A673 (cell line): Measurements from ENCODE around the gene TMEM271. TPM values are rescaled to one million over a fixed set of nuclear protein-coding genes. Genes with fewer than 3 reads are reported as not detected.

Experiments
- BruUV-seq: library from RNA; stranded (reverse); fragments of 400-500 nt; replicated peaks from 2 replicates; lab custom pipeline; 2021; lab: Mats Ljungman, UMichigan
- CTCF ChIA-PET: fragments of 300-600 bp; sonication (Branson Sonifier 250); formaldehyde crosslinking; loops from one replicate; lab custom pipeline; 2022; ENCODE audit warnings: antibody characterized with exemption; lab: Charles Lee
- POLR2A ChIA-PET: fragments of 300-600 bp; sonication (Branson Sonifier 250); formaldehyde crosslinking; loops from one replicate; lab custom pipeline; 2022; ENCODE audit warnings: antibody characterized with exemption; ENCODE audit not compliant: low non-redundant PET; lab: Charles Lee
- DNase-seq: peaks from one replicate; pipeline ENCODE4 v3.0.0-alpha.2; 2015; ENCODE audit warnings: low spot score
- H3K27ac ChIP-seq: fragments of 200-600 bp; sonication (generic); 2 replicates; pipeline ENCODE4 v1.5.1; 2016; ENCODE audit warnings: mixed run types, low read depth, mild to moderate bottlenecking, mixed read lengths, antibody characterized with exemption, low read length; ENCODE audit not compliant: poor library complexity, severe bottlenecking
- H3K27me3 ChIP-seq: fragments of 200-600 bp; sonication (generic); replicated peaks from 2 replicates; pipeline ENCODE4 v1.6.1; 2017; ENCODE audit warnings: mixed run types, low read depth, mild to moderate bottlenecking, mixed read lengths, antibody characterized with exemption, low read length; ENCODE audit not compliant: insufficient read depth, poor library complexity
- H3K36me3 ChIP-seq: fragments of 200-600 bp; sonication (generic); 2 replicates; pipeline ENCODE4 v1.6.1; 2016; ENCODE audit warnings: mixed run types, mild to moderate bottlenecking, mixed read lengths, antibody characterized with exemption, low read length; ENCODE audit not compliant: insufficient read depth, poor library complexity, severe bottlenecking
- H3K4me1 ChIP-seq: fragments of 200-600 bp; sonication (generic); 2 replicates; pipeline ENCODE4 v1.6.1; 2017; ENCODE audit warnings: mixed run types, mild to moderate bottlenecking, mixed read lengths, antibody characterized with exemption, low read length; ENCODE audit not compliant: insufficient read depth, poor library complexity, severe bottlenecking
- H3K4me3 ChIP-seq: fragments of 200-600 bp; sonication (generic); 2 replicates; pipeline ENCODE4 v1.5.1; 2016; ENCODE audit warnings: low read depth, mixed run types, mild to moderate bottlenecking, mixed read lengths, low read length; ENCODE audit not compliant: poor library complexity, severe bottlenecking
- H3K9me3 ChIP-seq: fragments of 200-600 bp; sonication (generic); 2 replicates; pipeline ENCODE4 v1.6.1; 2016; ENCODE audit warnings: mixed run types, low read depth, mild to moderate bottlenecking, mixed read lengths, antibody characterized with exemption, low read length; ENCODE audit not compliant: poor library complexity, severe bottlenecking
- CTCF ChIP-seq: fragments of 300-800, 200-600 bp; sonication (generic); conservative IDR thresholded peaks from 2 replicates; pipeline ENCODE4 v1.5.1; 2017; ENCODE audit warnings: low read depth, mild to moderate bottlenecking, antibody characterized with exemption, low read length, moderate library complexity, mixed read lengths
- EZH2 ChIP-seq: fragments of 200-600 bp; sonication (generic); IDR thresholded peaks from 2 replicates; pipeline ENCODE4 v1.6.1; 2017; ENCODE audit warnings: borderline replicate concordance, low read depth, mild to moderate bottlenecking, mixed read lengths, antibody characterized with exemption, low read length; ENCODE audit not compliant: poor library complexity, severe bottlenecking
- intact Hi-C: fragments of 100-400 bp; cut with micrococcal nuclease; formaldehyde crosslinking; loops from one replicate; pipeline ENCODE4 v1.10.0; 2022; ENCODE audit not compliant: unreplicated experiment
- total RNA-seq: library from RNA; stranded (reverse); gene quantifications from 2 replicates; pipeline ENCODE4 v1.2.3, GENCODE V29; 2021

TMEM271 gene
- total RNA-seq, 1 experiment from 2014 or later = 3.6 TPM

- no TSS peak for BruUV-seq
- DNase-seq = peak; percentile 64
- Histone ChIP-seq H3K9me3 (no peaks in the 10 kb centered on the region), H3K27me3 (peaks cover 28% of the 10 kb centered on the region), H3K4me1 (peaks cover 16% of the 10 kb centered on the region), H3K27ac (peak overlapping the region; percentile 77), H3K4me3 (peak overlapping the region; percentile 50), H3K36me3 (no peaks in the 10 kb centered on the region)
- CTCF ChIA-PET = no interaction called here
- TF ChIP-seq EZH2 (no peak), CTCF (no peak)
- POLR2A ChIA-PET = no interaction called here
- intact Hi-C loops = no loop called here
Observed at GRCh38 chr4:576991-577498, 950 bp upstream of the TMEM271 start.

GRCh38 chr4:575281-576141 is 584 bp downstream of the TMEM271 start:
- Histone ChIP-seq H3K27me3 (peaks cover 28% of the 10 kb centered on the region), H3K36me3 (no peaks in the 10 kb centered on the region), H3K9me3 (no peaks in the 10 kb centered on the region), H3K4me3 (peak overlapping the region; percentile 51), H3K4me1 (peaks cover 16% of the 10 kb centered on the region), H3K27ac (peak overlapping the region; percentile 57)
- DNase-seq = peak; percentile 71
- ChIA-PET CTCF (no interaction called here), POLR2A (no interaction called here)
- TF ChIP-seq EZH2 (no peak), CTCF (no peak)
- BruUV-seq = no TSS peak
- intact Hi-C loops = no loop called here

- no peaks in the 10 kb centered on the region for H3K9me3 ChIP-seq
- BruUV-seq = no TSS peak
- intact Hi-C loops = no loop called here
- H3K36me3 ChIP-seq = no peaks in the 10 kb centered on the region
- CTCF ChIA-PET = no interaction called here
- TF ChIP-seq CTCF (no peak), EZH2 (no peak)
- H3K4me1 ChIP-seq = peaks cover 16% of the 10 kb centered on the region
- DNase-seq = no peak
- no peak overlapping the region for H3K27ac ChIP-seq
- peaks cover 28% of the 10 kb centered on the region for H3K27me3 ChIP-seq
- POLR2A ChIA-PET = no interaction called here
- H3K4me3 ChIP-seq = peak overlapping the region; percentile 51
Observed at GRCh38 chr4:574346-575161, 1.5 kb downstream of the TMEM271 start.
